ENCODE results near the gene VSTM4. TPM values are rescaled to one million over a fixed set of nuclear protein-coding genes. Genes with fewer than 3 reads are reported as not detected.

VSTM4 gene
- total RNA-seq, 1 experiment from 2014 or later, result 0.13 TPM

DNA sequence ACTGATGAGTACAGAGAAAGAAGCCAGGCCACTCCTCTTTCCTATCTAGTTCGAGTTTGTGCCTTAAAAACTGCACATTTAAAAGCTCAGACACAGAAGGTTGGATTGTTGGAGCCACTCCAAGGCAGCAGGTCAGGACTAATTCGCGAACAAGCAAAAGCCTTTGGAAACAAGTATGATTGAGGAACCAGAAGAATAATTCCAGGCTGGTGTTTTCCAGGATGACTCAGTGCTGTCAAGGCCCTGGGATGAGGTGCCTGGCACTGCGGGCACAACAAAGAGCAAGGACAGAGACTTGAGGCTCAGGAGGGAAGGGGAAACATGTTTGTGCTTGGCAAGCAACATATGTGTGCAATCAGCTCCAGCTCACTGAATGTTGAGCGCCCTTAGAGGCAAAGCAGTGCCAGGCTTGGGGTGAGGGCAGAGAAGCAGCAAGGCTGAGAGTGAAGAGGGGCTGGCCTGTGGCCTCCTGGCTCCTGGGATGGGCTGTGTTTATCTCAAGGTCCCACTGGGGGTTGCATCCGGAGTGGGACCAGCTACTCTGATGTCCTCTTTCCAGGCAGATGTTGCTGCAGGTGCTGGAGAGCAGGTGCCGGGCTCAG, 44.1 kb downstream of the VSTM4 start:
- DNase-seq (ENCODE audit: low read depth, low spot score), result no peak
- TF ChIP-seq, protein P1, sequence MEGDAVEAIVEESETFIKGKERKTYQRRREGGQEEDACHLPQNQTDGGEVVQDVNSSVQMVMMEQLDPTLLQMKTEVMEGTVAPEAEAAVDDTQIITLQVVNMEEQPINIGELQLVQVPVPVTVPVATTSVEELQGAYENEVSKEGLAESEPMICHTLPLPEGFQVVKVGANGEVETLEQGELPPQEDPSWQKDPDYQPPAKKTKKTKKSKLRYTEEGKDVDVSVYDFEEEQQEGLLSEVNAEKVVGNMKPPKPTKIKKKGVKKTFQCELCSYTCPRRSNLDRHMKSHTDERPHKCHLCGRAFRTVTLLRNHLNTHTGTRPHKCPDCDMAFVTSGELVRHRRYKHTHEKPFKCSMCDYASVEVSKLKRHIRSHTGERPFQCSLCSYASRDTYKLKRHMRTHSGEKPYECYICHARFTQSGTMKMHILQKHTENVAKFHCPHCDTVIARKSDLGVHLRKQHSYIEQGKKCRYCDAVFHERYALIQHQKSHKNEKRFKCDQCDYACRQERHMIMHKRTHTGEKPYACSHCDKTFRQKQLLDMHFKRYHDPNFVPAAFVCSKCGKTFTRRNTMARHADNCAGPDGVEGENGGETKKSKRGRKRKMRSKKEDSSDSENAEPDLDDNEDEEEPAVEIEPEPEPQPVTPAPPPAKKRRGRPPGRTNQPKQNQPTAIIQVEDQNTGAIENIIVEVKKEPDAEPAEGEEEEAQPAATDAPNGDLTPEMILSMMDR (IDR thresholded peaks at IDR 0.05), result no peak
- TF ChIP-seq POLR2AphosphoS5 (IDR thresholded peaks at IDR 0.05; ENCODE audit: low read depth, low read length) (no peak), SIN3A (IDR thresholded peaks at IDR 0.05; ENCODE audit: borderline replicate concordance, insufficient read depth, low read depth, low read length) (no peak), TCF7L2 (IDR thresholded peaks at IDR 0.05; ENCODE audit: low read depth, low read length) (no peak)
- TF ChIP-seq, protein P2, sequence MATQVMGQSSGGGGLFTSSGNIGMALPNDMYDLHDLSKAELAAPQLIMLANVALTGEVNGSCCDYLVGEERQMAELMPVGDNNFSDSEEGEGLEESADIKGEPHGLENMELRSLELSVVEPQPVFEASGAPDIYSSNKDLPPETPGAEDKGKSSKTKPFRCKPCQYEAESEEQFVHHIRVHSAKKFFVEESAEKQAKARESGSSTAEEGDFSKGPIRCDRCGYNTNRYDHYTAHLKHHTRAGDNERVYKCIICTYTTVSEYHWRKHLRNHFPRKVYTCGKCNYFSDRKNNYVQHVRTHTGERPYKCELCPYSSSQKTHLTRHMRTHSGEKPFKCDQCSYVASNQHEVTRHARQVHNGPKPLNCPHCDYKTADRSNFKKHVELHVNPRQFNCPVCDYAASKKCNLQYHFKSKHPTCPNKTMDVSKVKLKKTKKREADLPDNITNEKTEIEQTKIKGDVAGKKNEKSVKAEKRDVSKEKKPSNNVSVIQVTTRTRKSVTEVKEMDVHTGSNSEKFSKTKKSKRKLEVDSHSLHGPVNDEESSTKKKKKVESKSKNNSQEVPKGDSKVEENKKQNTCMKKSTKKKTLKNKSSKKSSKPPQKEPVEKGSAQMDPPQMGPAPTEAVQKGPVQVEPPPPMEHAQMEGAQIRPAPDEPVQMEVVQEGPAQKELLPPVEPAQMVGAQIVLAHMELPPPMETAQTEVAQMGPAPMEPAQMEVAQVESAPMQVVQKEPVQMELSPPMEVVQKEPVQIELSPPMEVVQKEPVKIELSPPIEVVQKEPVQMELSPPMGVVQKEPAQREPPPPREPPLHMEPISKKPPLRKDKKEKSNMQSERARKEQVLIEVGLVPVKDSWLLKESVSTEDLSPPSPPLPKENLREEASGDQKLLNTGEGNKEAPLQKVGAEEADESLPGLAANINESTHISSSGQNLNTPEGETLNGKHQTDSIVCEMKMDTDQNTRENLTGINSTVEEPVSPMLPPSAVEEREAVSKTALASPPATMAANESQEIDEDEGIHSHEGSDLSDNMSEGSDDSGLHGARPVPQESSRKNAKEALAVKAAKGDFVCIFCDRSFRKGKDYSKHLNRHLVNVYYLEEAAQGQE (IDR thresholded peaks at IDR 0.05; ENCODE audit: insufficient read depth in 1 of 2, low read depth in 2 of 2, low read length in 1 of 2), result no peak
- ChIA-PET CTCF (no interaction called here), POLR2A (no interaction called here)
- in situ Hi-C loops (cut with HindIII; ENCODE audit: low pct_unique_long_range_greater_than_20kb, low sequenced_read_pairs), result no loop called here
- Histone ChIP-seq H3K27me3 (ENCODE audit: control insufficient read depth, insufficient read depth, low read length) (peaks cover 2% of the 10 kb centered on the region; the same call in 1 of the 2 replicates), H3K36me3 (ENCODE audit: control insufficient read depth, insufficient read depth, low read length) (no peaks in the 10 kb centered on the region), H3K4me1 (ENCODE audit: control insufficient read depth, insufficient read depth, low read length) (no peaks in the 10 kb centered on the region), H3K27ac (ENCODE audit: low read length) (no peak overlapping the region), H3K9me3 (ENCODE audit: control insufficient read depth, insufficient read depth, low read depth, low read length) (no peaks in the 10 kb centered on the region), H3K4me3 (ENCODE audit: low read depth in 2 of 2, low read length in 2 of 2) (no peak overlapping the region)
- BruUV-seq (replicated peaks), result no TSS peak
- intact Hi-C loops (cut with micrococcal nuclease; ENCODE audit: unreplicated experiment), result no loop called here
- ATAC-seq, result no peak

GRCh38 chr10:49070701-49071100, 44.6 kb downstream of the VSTM4 start:
- Histone ChIP-seq H3K27me3 (ENCODE audit: control insufficient read depth, insufficient read depth, low read length) (peaks cover 3% of the 10 kb centered on the region; the same call in 1 of the 2 replicates), H3K27ac (ENCODE audit: low read length) (no peak overlapping the region), H3K9me3 (ENCODE audit: control insufficient read depth, insufficient read depth, low read depth, low read length) (no peaks in the 10 kb centered on the region), H3K4me3 (ENCODE audit: low read depth in 2 of 2, low read length in 2 of 2) (no peak overlapping the region), H3K36me3 (ENCODE audit: control insufficient read depth, insufficient read depth, low read length) (no peaks in the 10 kb centered on the region), H3K4me1 (ENCODE audit: control insufficient read depth, insufficient read depth, low read length) (no peaks in the 10 kb centered on the region)
- ATAC-seq, result no peak
- intact Hi-C loops (cut with micrococcal nuclease; ENCODE audit: unreplicated experiment) (no loop called here), in situ Hi-C loops (cut with HindIII; ENCODE audit: low pct_unique_long_range_greater_than_20kb, low sequenced_read_pairs) (no loop called here)
- BruUV-seq (replicated peaks), result no TSS peak
- DNase-seq (ENCODE audit: low read depth, low spot score), result no peak
- TF ChIP-seq, protein P2 (IDR thresholded peaks at IDR 0.05; ENCODE audit: insufficient read depth in 1 of 2, low read depth in 2 of 2, low read length in 1 of 2), result no peak
- TF ChIP-seq TCF7L2 (IDR thresholded peaks at IDR 0.05; ENCODE audit: low read depth, low read length) (no peak), SIN3A (IDR thresholded peaks at IDR 0.05; ENCODE audit: borderline replicate concordance, insufficient read depth, low read depth, low read length) (no peak), POLR2AphosphoS5 (IDR thresholded peaks at IDR 0.05; ENCODE audit: low read depth, low read length) (no peak)
- TF ChIP-seq, protein P1 (IDR thresholded peaks at IDR 0.05), result no peak
- ChIA-PET POLR2A (no interaction called here), CTCF (no interaction called here)
